Ovary (tissue), 9 donors: ENCODE measurements around the gene ZNF750. TPM values are rescaled to one million over a fixed set of nuclear protein-coding genes. Genes with fewer than 3 reads are reported as not detected.
A peak's percentile ranks its signal among the peaks of the same experiment; 100 is the strongest.

ENCODE experiments used
- DNase-seq, 5 donors: peaks; one replicate each; pipeline ENCODE4 v3.0.0-alpha.2; 2019 to 2020
- H3K27ac ChIP-seq, 2 donors: fragments of 200-600 bp; one replicate each; pipeline versions ENCODE4 v1.5.1 to v1.8.0; 2019 to 2022
- H3K27me3 ChIP-seq: fragments of 200-600 bp; one replicate; pipeline ENCODE4 v1.8.0; 2022
- H3K36me3 ChIP-seq: fragments of 200-600 bp; sonication (generic); one replicate; pipeline ENCODE4 v1.5.1; 2019
- H3K4me1 ChIP-seq: one replicate; pipeline ENCODE4 v1.8.1; 2013; ENCODE audit warnings: mild to moderate bottlenecking, moderate library complexity; ENCODE audit not compliant: insufficient read depth
- H3K4me3 ChIP-seq: fragments of 200-600 bp; sonication (generic); one replicate; pipeline ENCODE4 v1.5.1; 2017
- H3K9me3 ChIP-seq, 2 donors: fragments of 200-600 bp in 1 of 2; sonication (generic) in 1 of 2; one replicate each; pipeline versions ENCODE4 v1.5.1 to v1.8.1; 2013 to 2019; ENCODE audit warnings: mild to moderate bottlenecking in 1 of 2, moderate library complexity in 1 of 2
- EP300 ChIP-seq: sonication (generic); formaldehyde crosslinking; IDR thresholded peaks from one replicate; pipeline ENCODE4 v1.6.1; 2017; ENCODE audit warnings: antibody characterized with exemption
- POLR2A ChIP-seq: fragments of 450-650 bp; IDR thresholded peaks from one replicate; pipeline ENCODE4 v1.6.1; 2017; ENCODE audit warnings: antibody characterized with exemption, mild to moderate bottlenecking, moderate library complexity
- WGBS, 3 donors: extraction: QIAGEN DNeasy Blood & Tissue Kit in 1 of 3; methylation state at CpG; one replicate each; pipeline versions ENCODE4 v1.1.5 to v1.1.7; 2013 to 2017; 5-methylcytosine and 5-hydroxymethylcytosine counted together
- intact Hi-C, 4 donors: fragments of 100-400 bp; cut with DNase I; formaldehyde crosslinking; loops; one replicate each; pipeline versions ENCODE4 v1.11.0 to v1.15.1; 2022 to 2023
- polyA plus RNA-seq, 2 donors: library from polyadenylated mRNA; stranded (reverse); fragments of 200-250 nt in 1 of 2; fragments of 350-450 nt in 1 of 2; fragmentation: Illumina TruSeq in 1 of 2; extraction: RNeasy Lipid Tissue Mini Kit (QIAGEN cat#74804) in 1 of 2; gene quantifications; one replicate each; pipeline ENCODE4 v1.2.3, GENCODE V29; 2013 to 2014
- total RNA-seq, 7 donors: library from RNA; depleted of rRNA in 2 of 7; stranded (reverse); fragments of >200 nt in 2 of 7; fragmentation: NEBNext Ultra II Directional in 3 of 7; extraction: Animal tissue kit (Norgen Biotek cat#: 25700) in 3 of 7; gene quantifications; one replicate each; pipeline versions ENCODE4 v1.1.0 to v1.2.4, GENCODE V29; 2016 to 2023
- TF ChIP-seq, protein P1 (sequence below), 3 donors: fragments of 450-650 bp in 2 of 3; fragments of 200-600 bp in 1 of 3; IDR thresholded peaks; one replicate each; pipeline versions ENCODE4 v1.5.1 to v1.8.0; 2016 to 2022; ENCODE audit warnings: antibody characterized with exemption in 3 of 3, mild to moderate bottlenecking in 1 of 3
- donor health status: DM: no; HTN: no; CAD: no; lungs with moderate emphysema.
- donor health status: DM: no; HTN: no; CAD: no.
- donor health status: Bipolar disorder and iron deficiency.
- donor health status: DM: yes; HTN: yes; CAD: no.
- donor health status: DM: no; HTN: no; CAD: no.
- donor health status: DM: yes; HTN: yes; CAD: no.

The ZNF750 gene
- total and polyA plus RNA-seq, 9 donors, result 0.02 TPM; not detected in 8

DNA sequence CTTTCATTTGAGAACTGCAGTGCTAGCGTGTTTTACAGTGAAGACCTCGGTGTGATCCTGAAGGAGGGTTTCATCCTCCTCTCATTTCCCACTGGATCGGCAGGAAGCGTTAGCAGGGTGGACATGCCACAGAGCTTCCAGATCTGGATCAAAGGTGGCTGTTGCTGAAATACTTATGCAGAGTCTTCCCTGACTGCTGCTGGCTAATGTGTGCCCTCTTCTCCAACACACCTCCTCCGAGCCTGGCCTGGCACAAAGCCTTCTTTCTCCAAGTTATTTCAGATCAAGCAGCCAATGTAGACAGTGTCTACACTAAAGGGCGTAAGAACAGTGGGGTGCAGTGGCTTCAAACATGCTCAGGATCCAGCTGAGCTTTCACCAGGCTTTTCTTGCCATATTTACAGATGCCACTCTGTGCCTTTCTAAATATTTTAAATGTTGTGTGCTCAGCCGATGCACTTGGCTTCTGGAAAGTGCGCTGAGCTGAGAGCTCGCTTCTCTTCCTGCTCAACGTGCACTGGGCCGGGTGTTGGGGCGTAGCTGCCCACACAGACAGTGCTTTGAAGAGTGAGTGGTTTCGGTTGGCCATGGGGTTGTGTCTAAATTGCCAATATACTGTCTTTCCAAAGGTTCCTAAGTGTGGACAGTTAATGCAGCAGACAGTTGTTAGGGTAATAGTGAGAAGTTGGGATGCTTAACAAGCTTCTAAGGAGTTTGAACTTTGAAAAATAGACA is 2.1 kb downstream of the ZNF750 start:
- peak in 1 of 5 donors; percentile 33 for DNase-seq
- H3K27me3 ChIP-seq, result no peaks in the 10 kb centered on the region
- H3K9me3 ChIP-seq, result no peaks in the 10 kb centered on the region
- intact Hi-C loops, result no loop called here
- H3K27ac ChIP-seq, result peak overlapping the region in 1 of 2 donors; percentile 16
- H3K4me3 ChIP-seq, result no peak overlapping the region
- H3K36me3 ChIP-seq, result no peaks in the 10 kb centered on the region
- peaks cover 3% of the 10 kb centered on the region for H3K4me1 ChIP-seq
- no peak for TF ChIP-seq POLR2A
- TF ChIP-seq EP300, result no peak
- TF ChIP-seq, protein P1, sequence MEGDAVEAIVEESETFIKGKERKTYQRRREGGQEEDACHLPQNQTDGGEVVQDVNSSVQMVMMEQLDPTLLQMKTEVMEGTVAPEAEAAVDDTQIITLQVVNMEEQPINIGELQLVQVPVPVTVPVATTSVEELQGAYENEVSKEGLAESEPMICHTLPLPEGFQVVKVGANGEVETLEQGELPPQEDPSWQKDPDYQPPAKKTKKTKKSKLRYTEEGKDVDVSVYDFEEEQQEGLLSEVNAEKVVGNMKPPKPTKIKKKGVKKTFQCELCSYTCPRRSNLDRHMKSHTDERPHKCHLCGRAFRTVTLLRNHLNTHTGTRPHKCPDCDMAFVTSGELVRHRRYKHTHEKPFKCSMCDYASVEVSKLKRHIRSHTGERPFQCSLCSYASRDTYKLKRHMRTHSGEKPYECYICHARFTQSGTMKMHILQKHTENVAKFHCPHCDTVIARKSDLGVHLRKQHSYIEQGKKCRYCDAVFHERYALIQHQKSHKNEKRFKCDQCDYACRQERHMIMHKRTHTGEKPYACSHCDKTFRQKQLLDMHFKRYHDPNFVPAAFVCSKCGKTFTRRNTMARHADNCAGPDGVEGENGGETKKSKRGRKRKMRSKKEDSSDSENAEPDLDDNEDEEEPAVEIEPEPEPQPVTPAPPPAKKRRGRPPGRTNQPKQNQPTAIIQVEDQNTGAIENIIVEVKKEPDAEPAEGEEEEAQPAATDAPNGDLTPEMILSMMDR (IDR thresholded peaks at IDR 0.05), result no peak
- 65 to 80% (median 70%) methylated on average over 13 of the region's 13 CpGs for whole genome bisulfite sequencing, 3 donors

- Histone ChIP-seq H3K4me1 (peaks cover 3% of the 10 kb centered on the region), H3K36me3 (no peaks in the 10 kb centered on the region), H3K9me3 (no peaks in the 10 kb centered on the region), H3K27ac (peak overlapping the region in 1 of 2 donors; percentile 16), H3K27me3 (no peaks in the 10 kb centered on the region), H3K4me3 (no peak overlapping the region)
- intact Hi-C loops, result no loop called here
- TF ChIP-seq POLR2A, result no peak
- no peak for TF ChIP-seq EP300
- TF ChIP-seq, protein P1 (IDR thresholded peaks at IDR 0.05), result no peak
- DNase-seq, result peak in 2 of 5 donors; percentile 31 to 44
- 26 to 52% (median 27%) methylated on average over 12 of the region's 12 CpGs for WGBS, 3 donors
These were observed 2.9 kb downstream of the ZNF750 start for GRCh38 chr17:82836823-82837357.

- TF ChIP-seq POLR2A (no peak), EP300 (no peak)
- TF ChIP-seq, protein P1 (IDR thresholded peaks at IDR 0.05), result no peak
- no peaks in the 10 kb centered on the region for H3K36me3 ChIP-seq
- WGBS, 3 donors, result 81 to 90% (median 87%) methylated on average over 28 of the region's 28 CpGs
- H3K9me3 ChIP-seq, result no peaks in the 10 kb centered on the region
- H3K27me3 ChIP-seq, result no peaks in the 10 kb centered on the region
- peaks cover 3% of the 10 kb centered on the region for H3K4me1 ChIP-seq
- intact Hi-C loops, result no loop called here
- H3K4me3 ChIP-seq, result no peak overlapping the region
- H3K27ac ChIP-seq, result no peak overlapping the region
- DNase-seq, result peak in 1 of 5 donors; percentile 34
These were observed 3.9 kb downstream of the ZNF750 start for GRCh38 chr17:82835766-82836512.

DNA sequence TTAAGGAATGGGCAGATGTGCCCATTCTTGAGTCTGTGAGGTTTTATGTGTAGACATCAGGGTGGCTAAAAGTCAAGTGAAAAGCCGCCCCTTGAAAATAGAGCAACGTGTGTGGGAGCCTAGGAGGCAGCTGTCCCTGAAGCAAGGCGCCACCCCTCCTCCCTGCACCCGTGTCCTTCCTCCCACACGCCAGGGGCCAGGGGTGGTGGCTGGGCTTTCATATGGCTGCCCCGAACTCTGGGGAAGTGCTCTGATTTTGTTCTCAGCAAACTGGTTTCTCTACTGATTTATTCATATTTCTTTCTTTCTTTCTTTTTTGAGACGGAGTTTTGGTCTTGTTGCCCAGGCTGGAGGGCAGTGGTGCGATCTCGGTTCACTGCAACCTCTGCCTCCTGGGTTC is 4.7 kb downstream of the ZNF750 start:
- Histone ChIP-seq H3K27ac (no peak overlapping the region), H3K36me3 (no peaks in the 10 kb centered on the region), H3K27me3 (no peaks in the 10 kb centered on the region), H3K4me3 (no peak overlapping the region), H3K9me3 (no peaks in the 10 kb centered on the region), H3K4me1 (peaks cover 3% of the 10 kb centered on the region)
- TF ChIP-seq POLR2A, result no peak
- TF ChIP-seq, protein P1 (IDR thresholded peaks at IDR 0.05), result no peak
- TF ChIP-seq EP300, result no peak
- 55 to 69% (median 68%) methylated on average over 9 of the region's 9 CpGs for WGBS, 3 donors
- DNase-seq, result peak in 1 of 5 donors; percentile 38
- intact Hi-C loops, result no loop called here
